Stimulated activated CD8-positive, alpha-beta memory T cell treated with anti-CD3 and anti-CD28 coated beads, Interleukin-2, amount 100 ng/mL, for 48 hours (primary cell): ENCODE results near the gene HBM.
"Not testable (repeated sequence)": the region's sequence is repeated elsewhere in the genome, so short reads cannot be mapped to it uniquely, and the experiment has no call there.

Source experiments
- DNase-seq, 2 donors: peaks; one replicate each; pipeline ENCODE4 v3.0.0-alpha.2; 2020; ENCODE audit warnings: low read depth in 2 of 2

Gene HBM

GRCh38 chr16:146646-147045 lies 19.1 kb upstream of the HBM start:
- no peak for DNase-seq

GRCh38 chr16:149024-149660 lies 16.6 kb upstream of the HBM start:
- no peak for DNase-seq

- no peak for DNase-seq
These were observed 13.3 kb upstream of the HBM start, which contains the start of gene HBZ for GRCh38 chr16:152141-153128. Gene HBZ (plus strand): TSS chr16:152644. CDS start chr16:152910, 266 bp downstream.

GRCh38 chr16:153129-153521 lies 12.7 kb upstream of the HBM start:
- DNase-seq = not testable (repeated sequence)

- DNase-seq = not testable (repeated sequence)
These were observed 12.1 kb upstream of the HBM start for GRCh38 chr16:153550-154216.

GRCh38 chr16:154217-155030 lies 11.4 kb upstream of the HBM start:
- no peak for DNase-seq

GRCh38 chr16:155031-155398 lies 10.8 kb upstream of the HBM start:
- no peak for DNase-seq

GRCh38 chr16:159136-159849 lies 6.5 kb upstream of the HBM start:
- no peak for DNase-seq

- DNase-seq = not testable (repeated sequence)
These were observed 5.5 kb upstream of the HBM start for GRCh38 chr16:160242-160641.

GRCh38 chr16:160691-161190 lies 5.0 kb upstream of the HBM start:
- no peak for DNase-seq

- no peak for DNase-seq
These were observed 3.3 kb upstream of the HBM start for GRCh38 chr16:162271-162991.

GRCh38 chr16:163139-163538 lies 2.6 kb upstream of the HBM start:
- DNase-seq = not testable (repeated sequence)

GRCh38 chr16:163696-164095 lies 2.1 kb upstream of the HBM start:
- DNase-seq = not testable (repeated sequence)

GRCh38 chr16:164134-164823 lies 1.5 kb upstream of the HBM start:
- not testable (repeated sequence) for DNase-seq

- DNase-seq = no peak
These were observed 795 bp upstream of the HBM start for GRCh38 chr16:164827-165538.

- DNase-seq = no peak
These were observed 770 bp downstream of the HBM start for GRCh38 chr16:166375-167121.

GRCh38 chr16:167122-167690 lies 1.4 kb downstream of the HBM start:
- no peak for DNase-seq

- DNase-seq = no peak
These were observed 2.6 kb downstream of the HBM start for GRCh38 chr16:168424-168823.
